ENCODE results near the gene OOSP3.
A peak's percentile ranks its signal among the peaks of the same experiment; 100 is the strongest.
"Not testable (repeated sequence)": the region's sequence is repeated elsewhere in the genome, so short reads cannot be mapped to it uniquely, and the experiment has no call there.

OOSP3 gene, protein sequence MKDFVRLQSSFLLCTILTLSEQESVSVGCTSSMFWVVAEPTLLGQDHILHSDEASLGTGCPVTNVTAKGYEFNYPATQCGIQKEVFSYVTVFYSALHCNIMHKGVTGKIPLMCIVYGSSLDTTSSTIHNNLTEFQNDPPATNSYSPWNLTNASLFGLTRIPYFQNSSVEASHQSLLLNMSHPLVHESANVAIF

DNA sequence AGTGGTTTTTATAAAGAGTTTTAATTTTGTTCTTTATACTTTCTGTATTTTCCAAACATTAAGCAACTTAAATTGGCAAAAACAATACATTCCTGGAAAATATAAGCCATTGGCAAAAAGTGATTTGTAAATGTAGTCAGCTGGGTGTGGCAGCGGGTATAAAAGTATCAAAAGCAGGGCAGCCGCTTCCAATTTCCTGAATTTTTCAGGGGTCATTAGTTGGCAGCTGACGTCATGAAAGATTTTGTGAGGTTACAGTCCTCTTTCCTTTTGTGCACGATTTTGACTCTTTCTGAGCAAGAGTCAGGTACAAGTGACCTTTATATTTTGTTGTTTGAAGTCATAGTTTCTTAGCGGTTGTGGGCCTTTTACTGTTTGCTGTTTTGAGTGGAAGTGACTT, at the start of gene OOSP3:
Gene OOSP3 (plus strand): TSS at position 208 of the 400 bp plus-strand sequence. CDS start 27 bp downstream, at position 235.
- DNase-seq = no peak

GRCh38 chr11:59829358-59829757, 49.2 kb upstream of the OOSP3 start:
- DNase-seq = no peak

DNA sequence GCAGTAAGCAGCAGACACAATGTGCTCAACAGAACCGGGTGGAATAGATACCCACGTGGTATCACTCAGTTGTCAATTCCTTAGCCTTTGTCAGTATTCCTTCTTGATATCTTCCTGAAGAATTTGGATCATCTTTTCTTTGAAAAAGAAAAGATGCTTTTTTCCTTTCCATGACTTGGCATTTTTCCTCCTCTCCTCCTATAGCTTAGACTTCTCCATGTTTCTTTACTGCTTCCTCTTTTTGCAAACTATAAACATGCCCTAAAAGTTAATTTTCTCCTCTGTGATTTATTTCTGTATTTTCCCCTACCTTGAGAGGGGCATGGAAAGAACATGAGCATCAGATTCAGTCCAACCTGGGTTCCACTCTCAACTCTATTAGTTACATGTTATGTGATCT, 45.0 kb upstream of the OOSP3 start:
- DNase-seq = no peak

- no peak for DNase-seq
These were observed 39.0 kb upstream of the OOSP3 start for GRCh38 chr11:59839615-59840014.

- no peak for DNase-seq
These were observed 37.1 kb upstream of the OOSP3 start for GRCh38 chr11:59841514-59841913.

DNA sequence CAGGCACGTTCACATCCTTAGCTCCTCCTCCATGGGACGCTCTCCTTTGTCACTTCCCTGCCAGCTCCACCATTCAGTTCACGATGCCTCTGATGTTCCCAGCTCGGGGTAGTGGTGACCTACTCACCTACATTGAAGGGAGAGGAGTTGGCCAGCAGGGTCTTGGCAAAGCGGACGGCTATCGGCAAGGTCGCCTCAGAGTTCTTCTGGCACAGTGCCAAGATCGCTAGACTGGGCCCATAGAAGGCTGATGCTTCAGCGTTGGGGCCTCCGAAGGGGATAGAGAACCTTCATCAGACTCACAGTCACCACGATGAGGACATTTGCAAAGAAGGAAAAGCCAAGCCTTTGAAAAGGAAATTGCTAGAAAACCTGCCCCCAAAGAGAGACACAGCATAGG, 36.3 kb upstream of the OOSP3 start:
- DNase-seq = no peak

DNA sequence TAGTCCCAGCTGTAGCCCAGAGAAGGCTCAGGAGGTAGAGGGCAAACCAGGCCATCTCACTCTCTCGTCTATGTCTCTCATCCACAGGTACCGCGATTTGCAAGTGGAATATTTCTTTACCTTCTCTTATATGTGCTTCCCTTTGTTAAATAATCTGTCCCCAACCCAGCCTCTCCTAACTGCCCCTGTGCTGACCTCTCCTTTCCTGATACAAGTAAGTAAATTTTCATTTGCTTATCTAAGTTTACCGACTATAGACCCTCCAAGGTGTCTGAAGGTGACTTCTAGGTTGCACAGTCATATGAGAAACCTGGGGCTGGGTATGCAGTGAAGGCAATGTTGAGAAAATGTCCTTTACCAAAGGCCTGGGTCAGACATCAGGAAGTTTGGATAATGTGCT, 33.2 kb upstream of the OOSP3 start, which contains the start of gene CBLIF:
Gene CBLIF (minus strand): TSS at position 101 of the 400 bp plus-strand sequence. CDS start 46 bp downstream, at position 55.
- no peak for DNase-seq

DNA sequence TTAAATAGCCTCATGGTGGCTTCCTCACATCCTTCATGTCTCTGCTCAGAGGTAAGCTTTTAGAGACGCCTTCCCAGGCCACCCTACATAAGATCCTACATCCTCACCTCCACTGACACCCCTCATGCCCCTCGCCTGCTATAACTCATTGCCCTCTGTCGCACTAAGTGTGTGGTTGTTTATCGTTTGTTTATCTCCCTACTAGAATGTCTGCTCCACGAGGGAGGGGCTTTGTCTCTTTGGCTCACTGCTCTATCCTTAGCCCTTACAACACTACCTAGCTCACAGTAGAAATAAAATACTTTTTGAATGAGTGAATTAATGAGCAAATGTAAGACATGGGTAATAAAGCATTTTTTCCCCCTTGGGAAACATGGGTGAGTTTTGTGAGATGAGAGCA, 32.0 kb upstream of the OOSP3 start:
- DNase-seq = no peak

- DNase-seq = no peak
These were observed 31.0 kb upstream of the OOSP3 start for GRCh38 chr11:59847626-59848025.

GRCh38 chr11:59848439-59848838, 30.1 kb upstream of the OOSP3 start:
- DNase-seq = not testable (repeated sequence)

- DNase-seq = no peak
These were observed 29.5 kb upstream of the OOSP3 start for GRCh38 chr11:59849129-59849528.

- not testable (repeated sequence) for DNase-seq
These were observed 29.0 kb upstream of the OOSP3 start for GRCh38 chr11:59849551-59849950.

DNA sequence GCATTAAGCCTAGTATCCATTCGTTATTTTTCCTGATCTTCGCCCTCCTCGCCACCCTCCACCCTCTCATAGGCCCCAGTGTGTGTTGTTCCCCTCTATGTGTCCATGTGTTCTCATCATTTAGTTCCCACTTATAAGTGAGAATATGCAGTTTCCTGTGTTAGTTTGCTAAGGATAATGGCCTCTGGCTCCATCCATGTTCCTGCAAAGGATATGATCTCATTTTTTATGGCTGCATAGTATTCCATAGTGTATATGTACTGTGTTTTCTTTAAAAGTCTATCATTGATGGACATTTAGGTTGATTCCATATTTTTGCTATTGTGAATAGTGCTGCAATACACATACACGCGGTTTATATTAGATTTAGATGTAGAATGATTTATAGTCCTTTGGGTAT, 27.2 kb upstream of the OOSP3 start:
- not testable (repeated sequence) for DNase-seq

GRCh38 chr11:59854871-59855270, 23.7 kb upstream of the OOSP3 start:
- DNase-seq = no peak

GRCh38 chr11:59857439-59858434, 20.8 kb upstream of the OOSP3 start:
- DNase-seq = peak; percentile 11

GRCh38 chr11:59859673-59860072, 18.9 kb upstream of the OOSP3 start:
- no peak for DNase-seq

DNA sequence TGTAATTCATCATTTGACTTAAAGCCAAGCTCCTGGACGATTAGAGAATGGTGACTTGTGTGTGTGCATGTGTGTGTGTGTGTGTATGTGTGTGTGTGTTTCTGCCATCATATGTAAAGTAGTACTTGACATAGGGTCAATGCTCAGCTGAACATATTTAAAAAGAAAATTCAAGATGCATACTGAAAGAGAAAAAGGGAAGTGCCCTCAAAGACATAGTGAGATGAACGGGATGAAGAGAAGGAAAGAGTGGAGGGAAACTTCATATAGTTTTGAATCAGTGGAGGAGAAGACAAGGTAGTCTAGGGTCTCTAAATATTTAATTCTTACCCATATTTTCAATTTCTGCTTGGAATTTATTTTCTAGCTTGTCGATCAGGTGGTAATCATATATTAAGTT, 16.3 kb upstream of the OOSP3 start:
- no peak for DNase-seq

DNA sequence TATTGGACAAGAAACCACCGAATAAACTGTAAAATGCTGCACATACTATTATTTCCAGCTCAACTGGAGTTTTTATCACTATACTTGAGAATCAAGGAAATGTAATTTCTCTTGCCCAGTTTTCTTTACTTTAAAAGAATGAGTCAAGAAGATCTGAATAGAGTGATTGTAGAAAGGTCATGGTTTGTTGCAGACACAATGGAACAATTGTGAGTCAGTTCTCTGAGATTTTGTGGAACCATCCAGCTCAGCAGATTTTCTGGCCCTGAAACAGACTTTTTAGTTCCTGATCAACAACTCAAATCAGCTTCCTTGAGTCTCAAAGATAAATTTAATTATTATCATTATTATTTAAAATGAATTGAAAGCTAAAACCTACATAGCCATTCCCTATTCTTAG, 13.6 kb upstream of the OOSP3 start:
- DNase-seq = no peak

GRCh38 chr11:59866397-59866796, 12.2 kb upstream of the OOSP3 start, which contains the start of gene TCN1:
Gene TCN1 (minus strand): TSS chr11:59866487. CDS start chr11:59866470, 17 bp downstream.
- no peak for DNase-seq

- DNase-seq = no peak
These were observed 11.7 kb upstream of the OOSP3 start for GRCh38 chr11:59866836-59867235.

GRCh38 chr11:59867946-59868345, 10.6 kb upstream of the OOSP3 start:
- no peak for DNase-seq

DNA sequence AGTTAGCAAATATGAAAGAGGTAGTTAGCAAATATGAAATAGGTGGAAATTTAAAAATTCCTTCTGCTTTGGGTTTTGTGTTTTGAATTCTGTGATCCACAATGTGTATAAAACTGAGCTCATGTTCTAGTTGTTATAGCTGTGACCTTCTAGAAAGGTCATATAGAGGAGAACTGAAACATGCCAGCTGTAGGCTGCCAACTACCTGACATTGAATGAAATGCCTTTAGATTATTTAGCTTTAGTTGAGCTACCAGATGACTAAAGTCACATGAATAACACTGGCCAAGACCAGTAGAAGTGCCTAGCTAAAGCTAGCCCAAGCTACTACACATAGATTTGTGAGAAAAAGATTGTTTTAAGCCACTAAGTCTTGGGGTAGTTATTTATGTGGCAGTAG, 6.5 kb upstream of the OOSP3 start:
- DNase-seq = no peak

GRCh38 chr11:59875856-59876519, 2.6 kb upstream of the OOSP3 start:
- DNase-seq = no peak

Data from activated CD4-positive, alpha-beta T cell treated with anti-CD3 and anti-CD28 coated beads for 48 hours (primary cell).